ENCODE measurements around the gene CST11.

The CST11 gene

GRCh38 chr20:23446505-23446904 lies 6.2 kb downstream of the CST11 start:
- H3K27me3 ChIP-seq: no peaks in the 10 kb centered on the region
- TF ChIP-seq, protein P1, sequence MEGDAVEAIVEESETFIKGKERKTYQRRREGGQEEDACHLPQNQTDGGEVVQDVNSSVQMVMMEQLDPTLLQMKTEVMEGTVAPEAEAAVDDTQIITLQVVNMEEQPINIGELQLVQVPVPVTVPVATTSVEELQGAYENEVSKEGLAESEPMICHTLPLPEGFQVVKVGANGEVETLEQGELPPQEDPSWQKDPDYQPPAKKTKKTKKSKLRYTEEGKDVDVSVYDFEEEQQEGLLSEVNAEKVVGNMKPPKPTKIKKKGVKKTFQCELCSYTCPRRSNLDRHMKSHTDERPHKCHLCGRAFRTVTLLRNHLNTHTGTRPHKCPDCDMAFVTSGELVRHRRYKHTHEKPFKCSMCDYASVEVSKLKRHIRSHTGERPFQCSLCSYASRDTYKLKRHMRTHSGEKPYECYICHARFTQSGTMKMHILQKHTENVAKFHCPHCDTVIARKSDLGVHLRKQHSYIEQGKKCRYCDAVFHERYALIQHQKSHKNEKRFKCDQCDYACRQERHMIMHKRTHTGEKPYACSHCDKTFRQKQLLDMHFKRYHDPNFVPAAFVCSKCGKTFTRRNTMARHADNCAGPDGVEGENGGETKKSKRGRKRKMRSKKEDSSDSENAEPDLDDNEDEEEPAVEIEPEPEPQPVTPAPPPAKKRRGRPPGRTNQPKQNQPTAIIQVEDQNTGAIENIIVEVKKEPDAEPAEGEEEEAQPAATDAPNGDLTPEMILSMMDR (IDR thresholded peaks at IDR 0.05): no peak

GRCh38 chr20:23445596-23446217 lies 7.0 kb downstream of the CST11 start:
- peaks cover 0 to 4% of the 10 kb centered on the region in 2 experiments for H3K4me1 ChIP-seq (ENCODE audit: control insufficient read depth in 1 of 2, insufficient read depth in 1 of 2, low read depth in 1 of 2, low read length in 1 of 2)
- H3K27ac ChIP-seq: no peak overlapping the region
- H3K27me3 ChIP-seq: no peaks in the 10 kb centered on the region
- no peak overlapping the region for H3K4me3 ChIP-seq (ENCODE audit: low read depth in 1 of 2, low read length in 1 of 2)
- TF ChIP-seq, protein P1 (IDR thresholded peaks at IDR 0.05): no peak
- no peaks in the 10 kb centered on the region for H3K36me3 ChIP-seq
- H3K9me3 ChIP-seq: no peaks in the 10 kb centered on the region

More at GRCh38 chr20:23446505-23446904, 6.2 kb downstream of the CST11 start:
- no peak overlapping the region for H3K27ac ChIP-seq
- H3K36me3 ChIP-seq: no peaks in the 10 kb centered on the region
- no peak overlapping the region for H3K4me3 ChIP-seq (ENCODE audit: low read depth in 1 of 2, low read length in 1 of 2)
- H3K9me3 ChIP-seq: no peaks in the 10 kb centered on the region
- H3K4me1 ChIP-seq (ENCODE audit: control insufficient read depth in 1 of 2, insufficient read depth in 1 of 2, low read depth in 1 of 2, low read length in 1 of 2): peaks cover 0 to 4% of the 10 kb centered on the region in 2 experiments

DNA sequence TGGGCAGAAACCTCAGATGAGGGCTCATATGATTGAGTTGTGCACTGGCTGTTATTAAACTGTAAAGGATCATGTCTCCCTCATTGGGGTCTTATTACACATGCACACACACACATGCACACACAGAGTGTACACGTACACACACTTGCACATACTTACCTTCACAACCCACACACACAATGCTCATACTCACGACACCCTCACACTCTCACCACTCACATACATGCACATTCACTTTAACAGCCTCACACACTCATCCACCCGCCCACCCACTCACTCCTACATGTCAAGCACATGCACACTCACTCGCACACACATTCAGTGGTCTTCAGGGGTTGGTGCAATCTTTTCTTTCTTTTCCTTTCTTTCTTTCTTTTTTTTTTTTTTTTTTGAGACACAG lies 7.8 kb downstream of the CST11 start:
- peaks cover 0 to 4% of the 10 kb centered on the region in 2 experiments for H3K4me1 ChIP-seq (ENCODE audit: control insufficient read depth in 1 of 2, insufficient read depth in 1 of 2, low read depth in 1 of 2, low read length in 1 of 2)

GRCh38 chr20:23442436-23442835 lies 10.2 kb downstream of the CST11 start:
- TF ChIP-seq, protein P1 (IDR thresholded peaks at IDR 0.05): no peak
- Histone ChIP-seq H3K4me1 (ENCODE audit: control insufficient read depth in 1 of 2, insufficient read depth in 1 of 2, low read depth in 1 of 2, low read length in 1 of 2) (no peaks in the 10 kb centered on the region), H3K27me3 (no peaks in the 10 kb centered on the region), H3K9me3 (no peaks in the 10 kb centered on the region), H3K4me3 (ENCODE audit: low read depth in 1 of 2, low read length in 1 of 2) (no peak overlapping the region), H3K27ac (no peak overlapping the region), H3K36me3 (no peaks in the 10 kb centered on the region)

More for the DNA sequence above, 7.8 kb downstream of the CST11 start:
- Histone ChIP-seq H3K27me3 (no peaks in the 10 kb centered on the region), H3K4me3 (ENCODE audit: low read depth in 1 of 2, low read length in 1 of 2) (no peak overlapping the region), H3K36me3 (no peaks in the 10 kb centered on the region), H3K9me3 (no peaks in the 10 kb centered on the region), H3K27ac (no peak overlapping the region)
- TF ChIP-seq, protein P1 (IDR thresholded peaks at IDR 0.05): no peak

DNA sequence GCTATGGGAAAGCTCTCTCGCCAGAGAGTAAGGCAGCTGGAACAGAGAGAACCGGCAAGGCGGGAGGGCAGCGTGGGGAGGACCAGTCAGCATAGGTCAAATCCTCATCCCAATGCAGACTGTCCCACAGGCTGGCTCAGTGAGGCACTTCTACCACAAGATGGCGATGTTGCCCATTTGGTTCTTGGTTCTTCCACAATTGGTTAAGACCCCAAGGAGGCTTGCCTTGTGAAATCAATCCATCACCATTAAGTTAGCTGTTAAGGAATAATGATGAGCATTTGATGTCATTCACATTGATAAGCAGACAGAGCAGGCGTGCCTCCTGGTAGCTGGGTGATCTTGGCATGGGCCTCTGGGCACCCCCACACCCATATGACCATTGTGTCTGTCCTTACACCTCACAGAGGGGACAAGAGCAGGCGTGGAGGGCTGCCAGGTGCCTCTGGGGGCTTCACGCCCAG lies 10.8 kb downstream of the CST11 start:
- no peaks in the 10 kb centered on the region for H3K9me3 ChIP-seq
- H3K27me3 ChIP-seq: no peaks in the 10 kb centered on the region
- H3K4me1 ChIP-seq (ENCODE audit: control insufficient read depth in 1 of 2, insufficient read depth in 1 of 2, low read depth in 1 of 2, low read length in 1 of 2): no peaks in the 10 kb centered on the region
- H3K36me3 ChIP-seq: no peaks in the 10 kb centered on the region
- H3K4me3 ChIP-seq (ENCODE audit: low read depth in 1 of 2, low read length in 1 of 2): no peak overlapping the region
- no peak overlapping the region for H3K27ac ChIP-seq
- TF ChIP-seq, protein P1 (IDR thresholded peaks at IDR 0.05): peak; percentile 72
